PC-3 (cell line): Measurements from ENCODE around the gene CASP10.
"Not testable (repeated sequence)": the region's sequence is repeated elsewhere in the genome, so short reads cannot be mapped to it uniquely, and the experiment has no call there.

Experiments used
- CTCF ChIP-seq: fragments of 300-600 bp; sonication (generic); conservative IDR thresholded peaks from 2 replicates; pipeline ENCODE4 v1.5.1; 2017; ENCODE audit warnings: antibody characterized with exemption, low read depth, mild to moderate bottlenecking, low read length
- EZH2 ChIP-seq: fragments of 300-600 bp; sonication (generic); IDR thresholded peaks from one replicate; pipeline ENCODE4 v1.6.1; 2017; ENCODE audit warnings: antibody characterized with exemption, mild to moderate bottlenecking, low read length; ENCODE audit not compliant: unreplicated experiment
- EZH2phosphoT487 ChIP-seq: fragments of 300-600 bp; sonication (generic); IDR thresholded peaks from 2 replicates; pipeline ENCODE4 v1.6.1; 2018; ENCODE audit warnings: mild to moderate bottlenecking, antibody characterized with exemption, low read length, borderline replicate concordance

- TF ChIP-seq CTCF, EZH2, EZH2phosphoT487: not testable (repeated sequence)
Observed at GRCh38 chr2:201183835-201184234, 894 bp downstream of the CASP10 start.
